GM19372 (cell line): ENCODE measurements around the gene TM7SF2.

Experiments used
- ATAC-seq: cut with Tn5 transposase; IDR thresholded peaks from one replicate; pipeline ENCODE4 v1.9.1; 2021; ENCODE audit warnings: mild to moderate bottlenecking, low read depth, moderate library complexity; ENCODE audit not compliant: unreplicated experiment

TM7SF2 gene

DNA sequence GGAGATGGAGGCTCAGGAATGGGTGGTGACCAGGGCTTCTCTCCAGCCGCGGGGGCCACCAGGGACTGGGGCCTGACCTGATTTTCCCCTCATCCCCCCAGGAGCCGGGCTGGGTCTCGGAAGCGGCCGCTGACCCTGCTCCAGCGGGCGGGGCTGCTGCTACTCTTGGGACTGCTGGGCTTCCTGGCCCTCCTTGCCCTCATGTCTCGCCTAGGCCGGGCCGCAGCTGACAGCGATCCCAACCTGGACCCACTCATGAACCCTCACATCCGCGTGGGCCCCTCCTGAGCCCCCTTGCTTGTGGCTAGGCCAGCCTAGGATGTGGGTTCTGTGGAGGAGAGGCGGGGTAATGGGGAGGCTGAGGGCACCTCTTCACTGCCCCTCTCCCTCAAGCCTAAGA lies 23.8 kb upstream of the TM7SF2 start:
- ATAC-seq, result no peak

DNA sequence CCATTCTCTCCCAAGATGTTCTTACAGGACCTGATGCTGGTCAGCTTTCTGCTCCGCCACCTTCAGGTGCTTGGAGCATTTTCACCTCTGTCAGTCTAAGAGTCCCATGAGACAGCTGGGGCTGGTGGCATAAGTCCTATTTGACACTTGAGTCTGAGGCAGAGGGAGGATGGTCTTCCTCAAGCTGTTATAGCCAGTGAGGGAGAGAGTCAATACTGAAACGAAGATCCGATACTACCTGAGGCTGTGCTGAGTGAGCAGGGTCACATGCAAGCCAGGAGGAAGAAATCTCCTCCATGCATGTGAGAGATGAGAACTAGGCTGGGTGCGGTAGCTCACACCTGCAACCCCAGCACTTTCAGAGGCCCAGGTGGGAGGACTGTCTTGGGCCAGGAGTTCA lies 22.1 kb upstream of the TM7SF2 start:
- no peak for ATAC-seq

DNA sequence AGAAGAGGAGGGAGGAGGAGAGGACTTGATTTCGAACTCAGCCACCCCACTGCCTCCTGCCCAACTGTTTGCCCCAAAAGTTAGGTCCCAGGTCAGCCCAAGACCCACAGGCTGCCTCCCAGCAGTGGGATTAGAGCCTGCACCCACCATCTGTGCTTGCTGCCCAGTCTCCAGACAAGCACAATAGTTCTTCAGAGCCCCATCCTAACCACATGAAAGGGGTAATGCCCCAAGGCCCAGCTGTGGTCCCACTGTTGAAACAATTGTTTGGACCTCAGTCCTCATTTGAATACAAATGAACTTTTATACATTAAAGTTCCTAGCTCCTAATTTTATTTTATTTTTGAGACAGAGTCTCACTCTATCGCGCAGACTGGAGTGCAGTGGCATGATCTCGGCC lies 21.0 kb upstream of the TM7SF2 start:
- no peak for ATAC-seq

DNA sequence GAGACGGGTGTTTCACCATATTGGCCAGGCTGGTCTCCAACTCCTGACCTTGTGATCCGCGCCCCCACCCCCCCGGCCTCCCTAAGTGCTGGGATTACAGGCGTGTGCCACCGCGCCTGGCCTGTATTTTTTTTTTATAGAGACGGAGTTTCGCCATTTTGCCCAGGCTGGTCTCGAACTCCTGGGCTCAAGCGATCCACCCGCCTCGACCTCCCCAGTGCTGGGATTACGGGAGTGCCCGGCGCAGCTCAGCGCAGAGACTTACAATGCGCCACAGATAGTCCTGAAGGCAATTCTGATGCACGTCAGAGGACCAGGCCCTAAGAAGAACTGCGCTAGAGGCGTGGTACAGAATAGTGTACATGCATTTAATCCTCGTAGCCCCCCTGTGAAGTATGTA lies 16.2 kb upstream of the TM7SF2 start:
- ATAC-seq, result no peak

DNA sequence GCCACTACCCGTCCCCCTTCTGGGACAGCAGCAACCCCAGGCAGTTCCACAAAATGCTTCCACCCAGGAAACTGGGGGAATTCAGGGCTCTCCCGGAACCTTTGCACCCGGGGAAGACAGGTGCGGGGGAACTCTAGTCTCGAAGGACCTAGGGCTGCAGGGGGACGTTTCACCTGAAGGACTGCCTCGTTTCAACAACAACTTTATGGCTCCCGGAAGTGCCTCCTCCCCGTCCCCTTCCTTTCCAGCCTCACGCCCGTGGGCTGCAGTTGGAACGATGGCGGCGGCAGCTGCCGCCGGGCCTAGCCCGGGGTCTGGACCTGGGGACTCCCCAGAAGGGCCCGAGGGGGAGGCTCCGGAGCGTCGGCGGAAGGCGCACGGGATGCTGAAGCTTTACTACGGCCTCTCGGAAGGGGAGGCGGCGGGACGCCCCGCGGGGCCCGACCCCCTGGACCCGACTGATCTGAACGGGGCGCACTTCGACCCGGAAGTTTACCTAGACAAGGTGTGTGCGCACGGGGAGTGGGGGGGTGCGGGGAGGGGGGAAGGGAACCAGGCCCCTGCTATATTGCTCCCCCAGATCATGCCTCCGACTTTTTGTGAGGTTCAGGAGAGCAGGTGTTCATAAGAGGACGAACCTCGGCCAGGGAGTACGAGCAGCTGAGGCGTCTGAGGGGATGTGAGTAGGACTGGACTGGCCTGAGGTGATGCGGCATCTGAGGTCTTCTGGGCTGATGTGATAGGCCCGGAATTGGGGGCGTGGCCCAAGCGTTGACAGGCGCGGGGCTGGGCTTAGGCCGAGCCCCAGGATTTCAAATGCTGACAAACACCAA lies 15.5 kb upstream of the TM7SF2 start, which contains the start of gene VPS51:
Gene VPS51, plus strand, starts transcription at position 241 of the 833 bp plus-strand sequence. Its CDS starts 37 bp downstream, at position 278.
- peak; percentile 87 for ATAC-seq

DNA sequence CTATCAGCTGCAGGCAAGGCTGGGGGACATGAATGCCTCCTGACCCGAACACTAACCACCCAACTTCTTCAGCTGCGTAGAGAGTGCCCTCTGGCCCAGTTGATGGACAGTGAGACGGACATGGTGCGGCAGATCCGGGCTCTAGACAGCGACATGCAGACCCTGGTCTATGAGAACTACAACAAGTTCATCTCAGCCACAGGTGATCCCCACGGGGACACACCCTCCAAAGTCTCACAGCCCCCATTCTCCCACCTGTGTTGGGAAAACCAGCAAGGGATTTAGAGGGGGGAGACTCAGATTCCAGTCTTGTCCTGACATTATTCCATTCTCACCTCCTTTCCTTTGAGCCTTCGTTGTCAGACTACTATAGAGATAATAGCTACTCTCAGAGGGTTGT lies 14.7 kb upstream of the TM7SF2 start:
- ATAC-seq, result no peak

DNA sequence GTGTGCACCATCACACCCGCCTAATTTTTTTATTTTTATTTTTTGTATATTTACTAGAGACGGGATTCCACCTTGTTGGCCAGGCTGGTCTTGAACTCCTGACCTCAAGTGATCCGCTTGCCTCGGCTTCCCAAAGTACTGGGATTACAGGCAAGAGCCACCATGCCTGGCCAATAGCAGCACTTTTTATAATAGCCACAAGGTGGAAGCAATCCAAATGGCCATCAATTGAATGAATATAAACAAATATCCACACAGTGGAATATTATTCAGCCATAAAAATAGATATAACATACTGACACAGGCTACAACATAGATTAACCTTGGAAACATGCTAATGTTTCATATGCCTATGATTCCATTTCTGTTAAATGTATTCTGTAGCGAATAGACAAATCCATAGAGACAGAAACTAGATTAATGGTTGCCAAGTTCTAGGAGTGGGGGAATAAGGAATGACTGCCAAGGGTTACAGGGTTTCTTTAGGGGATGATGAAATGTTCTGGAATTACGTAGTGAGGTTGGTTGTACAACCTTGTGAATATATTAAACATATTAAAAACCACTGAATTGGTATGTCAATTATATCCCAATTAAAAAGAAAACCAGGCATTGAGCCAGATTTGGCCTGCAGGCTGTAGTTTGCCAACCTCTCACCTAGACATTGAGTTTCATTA lies 10.9 kb upstream of the TM7SF2 start:
- no peak for ATAC-seq

DNA sequence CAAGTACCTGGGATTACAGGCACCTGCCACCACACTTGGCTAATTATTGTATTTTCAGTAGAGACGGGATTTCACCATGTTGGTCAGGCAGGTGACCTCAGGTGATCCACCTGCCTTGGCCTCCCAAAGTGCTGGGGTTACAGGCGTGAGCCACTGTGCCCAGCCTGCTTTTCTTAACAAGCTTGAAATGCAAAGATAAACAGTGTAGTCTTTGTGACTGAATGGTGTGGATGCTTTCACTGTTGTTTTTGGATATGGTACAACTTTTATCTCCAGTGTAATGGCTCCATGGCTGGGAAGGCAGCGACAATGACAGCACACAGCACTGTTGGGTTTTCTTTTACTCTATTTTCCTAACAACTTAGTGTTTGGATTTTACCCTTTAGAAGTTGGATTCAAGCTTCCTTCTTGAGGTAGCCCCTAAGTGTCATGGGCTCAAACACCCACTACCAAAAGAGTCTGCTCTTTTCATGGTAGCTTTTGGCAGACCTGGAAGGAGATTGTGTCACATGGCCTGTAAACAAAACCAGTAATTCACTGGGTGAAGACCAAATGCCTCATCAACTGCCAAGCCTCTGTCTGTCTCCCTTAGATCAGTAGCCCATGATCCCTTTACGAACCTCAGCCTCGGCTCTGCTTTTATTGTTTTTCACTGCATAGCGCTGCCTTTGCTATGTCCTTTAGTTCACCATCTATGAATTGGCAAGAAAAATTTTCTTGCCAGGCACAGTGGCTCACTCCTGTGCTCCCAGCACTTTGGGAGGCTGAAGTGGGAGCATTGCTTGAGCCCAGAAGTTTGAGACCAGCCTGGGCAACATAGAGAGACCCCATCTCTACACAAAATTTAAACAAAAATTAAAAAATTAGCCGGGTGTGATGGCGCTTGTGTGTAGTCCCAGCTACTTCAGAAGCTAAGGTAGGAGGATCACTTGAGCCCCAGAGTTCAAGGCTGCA lies 9.3 kb upstream of the TM7SF2 start:
- ATAC-seq, result no peak

DNA sequence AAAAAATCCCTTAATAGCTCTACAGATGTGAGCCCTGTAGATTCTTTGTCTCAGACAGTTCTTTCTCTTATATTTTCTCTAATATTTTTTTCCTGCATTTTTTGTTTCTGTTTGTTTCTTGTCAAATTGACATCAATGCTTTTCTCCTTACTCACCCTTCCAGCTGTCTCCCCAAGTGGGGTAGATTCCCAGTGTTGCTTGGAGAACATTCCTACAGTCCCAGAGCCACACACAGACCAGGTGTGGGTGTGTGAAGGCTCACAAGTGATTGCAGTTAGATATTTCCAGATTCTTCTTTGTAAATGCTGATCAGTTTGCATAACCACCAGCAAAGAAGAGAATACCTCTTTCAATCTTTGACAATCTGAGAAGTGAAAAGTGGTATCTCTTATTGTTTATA lies 8.2 kb upstream of the TM7SF2 start:
- ATAC-seq, result no peak

GRCh38 chr11:65104628-65105027 lies 7.0 kb upstream of the TM7SF2 start:
- ATAC-seq, result no peak

GRCh38 chr11:65107078-65107477 lies 4.6 kb upstream of the TM7SF2 start:
- ATAC-seq, result no peak

- no peak for ATAC-seq
Measured at GRCh38 chr11:65107751-65108468, 3.8 kb upstream of the TM7SF2 start.

GRCh38 chr11:65108469-65109123 lies 3.1 kb upstream of the TM7SF2 start:
- ATAC-seq, result no peak

DNA sequence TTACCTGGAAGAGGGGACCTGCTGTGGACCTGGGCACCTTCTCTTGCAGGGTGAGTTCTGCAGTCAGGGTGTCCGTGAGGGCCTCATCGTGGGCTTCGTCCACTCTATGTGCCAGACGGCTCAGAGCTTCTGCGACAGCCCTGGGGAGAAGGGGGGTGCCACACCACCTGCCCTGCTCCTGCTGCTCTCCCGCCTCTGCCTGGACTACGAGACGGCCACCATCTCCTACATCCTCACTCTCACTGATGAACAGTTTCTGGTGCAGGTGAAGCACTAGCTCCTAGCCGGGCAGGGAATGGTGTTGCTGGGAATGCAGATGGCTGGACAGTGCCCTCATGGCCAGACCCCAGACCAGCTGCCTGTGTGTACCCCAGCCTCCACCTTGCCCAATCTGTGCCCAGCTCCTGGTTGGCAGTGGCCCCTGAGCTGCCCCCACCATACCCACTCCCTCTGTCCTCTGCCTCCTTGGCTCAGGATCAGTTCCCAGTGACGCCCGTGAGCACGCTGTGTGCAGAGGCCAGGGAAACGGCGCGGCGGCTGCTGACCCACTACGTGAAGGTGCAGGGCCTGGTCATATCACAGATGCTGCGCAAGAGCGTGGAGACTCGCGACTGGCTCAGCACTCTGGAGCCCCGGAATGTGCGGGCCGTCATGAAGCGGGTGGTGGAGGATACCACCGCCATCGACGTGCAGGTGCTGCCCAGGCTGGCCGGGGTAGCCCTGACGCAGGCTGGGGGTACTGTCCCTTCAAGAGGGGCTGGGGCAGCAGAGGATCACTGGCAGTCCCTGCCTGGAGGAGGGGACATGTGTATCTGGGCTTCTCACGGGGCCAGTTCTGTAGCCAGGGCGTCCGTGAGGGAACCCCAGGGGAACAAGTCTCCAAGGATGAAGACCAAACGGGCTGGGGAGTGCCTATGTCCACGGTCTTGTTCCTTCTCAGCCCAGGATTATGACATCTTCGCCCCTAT lies 2.2 kb upstream of the TM7SF2 start:
- no peak for ATAC-seq

DNA sequence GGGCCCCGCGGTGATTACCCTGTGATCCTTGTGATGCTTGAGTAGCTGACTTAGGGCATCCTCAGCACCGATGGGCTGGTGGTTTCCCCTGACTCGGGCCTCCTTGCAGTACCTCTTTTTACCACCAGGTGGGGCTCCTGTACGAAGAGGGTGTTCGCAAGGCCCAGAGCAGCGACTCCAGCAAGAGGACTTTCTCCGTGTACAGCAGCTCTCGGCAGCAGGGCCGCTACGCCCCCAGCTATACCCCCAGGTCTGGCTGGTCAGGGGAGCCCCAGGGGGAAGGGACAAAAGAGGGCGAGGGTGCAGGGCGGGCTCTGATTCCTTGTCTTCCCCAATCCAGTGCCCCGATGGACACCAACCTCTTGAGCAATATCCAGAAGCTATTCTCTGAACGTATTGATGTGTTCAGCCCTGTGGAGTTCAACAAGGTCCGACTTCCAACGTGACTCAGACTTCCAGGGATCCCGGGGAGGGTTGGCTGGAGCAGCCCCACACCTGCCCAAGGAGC lies 1.3 kb upstream of the TM7SF2 start:
- no peak for ATAC-seq

DNA sequence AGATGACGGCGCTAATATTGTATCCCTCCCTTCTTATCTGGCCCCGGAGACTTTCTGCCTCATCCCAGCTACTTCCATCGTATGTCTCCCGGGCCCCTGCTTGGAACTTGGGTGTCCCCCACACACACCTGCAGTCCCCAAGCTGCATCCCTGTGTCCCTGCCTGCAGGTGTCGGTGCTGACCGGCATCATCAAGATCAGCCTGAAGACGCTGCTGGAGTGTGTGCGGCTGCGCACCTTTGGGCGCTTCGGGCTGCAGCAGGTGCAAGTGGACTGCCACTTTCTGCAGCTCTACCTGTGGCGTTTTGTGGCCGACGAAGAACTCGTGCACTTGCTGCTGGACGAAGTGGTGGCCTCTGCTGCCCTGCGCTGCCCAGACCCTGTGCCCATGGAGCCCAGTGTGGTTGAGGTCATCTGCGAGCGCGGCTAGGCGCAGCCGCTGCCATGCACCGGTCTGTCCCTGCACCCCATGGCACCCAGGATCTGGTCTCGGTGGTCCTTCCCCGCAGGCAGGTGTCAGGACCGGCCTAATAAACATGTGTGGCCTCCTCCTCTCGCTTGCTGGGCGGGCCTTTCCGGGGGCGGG lies 421 bp upstream of the TM7SF2 start:
- no peak for ATAC-seq

DNA sequence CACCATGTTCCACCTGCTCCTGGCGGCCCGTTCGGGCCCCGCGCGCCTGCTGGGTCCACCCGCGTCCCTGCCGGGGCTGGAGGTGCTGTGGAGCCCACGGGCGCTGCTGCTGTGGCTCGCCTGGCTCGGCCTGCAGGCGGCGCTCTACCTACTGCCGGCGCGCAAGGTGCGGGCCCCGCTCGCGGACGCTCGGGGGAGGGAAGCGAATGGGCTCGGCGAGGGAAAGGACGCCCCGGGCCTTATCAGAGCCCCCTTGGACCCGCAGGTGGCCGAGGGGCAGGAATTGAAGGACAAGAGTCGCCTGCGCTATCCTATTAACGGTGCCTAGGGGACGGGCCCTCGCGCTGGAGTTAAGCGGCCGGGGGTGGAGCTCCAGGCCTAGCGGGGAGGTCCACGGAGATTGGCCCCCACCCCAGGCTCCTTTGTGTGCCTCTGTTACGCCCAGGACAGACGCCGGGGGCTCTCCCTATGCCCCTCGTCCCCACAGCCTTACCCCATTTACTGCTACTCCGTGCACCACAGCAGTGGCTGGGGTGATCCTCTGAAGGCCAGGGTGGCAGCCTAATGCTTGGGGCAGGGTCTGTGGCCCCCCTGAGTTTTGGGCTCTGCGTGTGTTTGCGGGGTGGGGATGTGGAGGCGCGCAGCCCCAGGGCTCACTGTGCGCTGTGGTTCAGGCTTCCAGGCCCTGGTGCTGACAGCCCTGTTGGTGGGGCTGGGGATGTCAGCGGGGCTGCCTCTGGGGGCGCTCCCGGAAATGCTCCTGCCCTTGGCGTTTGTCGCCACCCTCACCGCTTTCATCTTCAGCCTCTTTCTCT lies 1.1 kb downstream of the TM7SF2 start:
- no peak for ATAC-seq
